Non-pigmented ciliary epithelial cell (primary cell): ENCODE results near the gene SH2D2A.

ENCODE experiments used
- DNase-seq: peaks from one replicate; pipeline ENCODE4 v3.0.0-alpha.2; 2010; ENCODE audit warnings: low read depth

SH2D2A gene

DNA sequence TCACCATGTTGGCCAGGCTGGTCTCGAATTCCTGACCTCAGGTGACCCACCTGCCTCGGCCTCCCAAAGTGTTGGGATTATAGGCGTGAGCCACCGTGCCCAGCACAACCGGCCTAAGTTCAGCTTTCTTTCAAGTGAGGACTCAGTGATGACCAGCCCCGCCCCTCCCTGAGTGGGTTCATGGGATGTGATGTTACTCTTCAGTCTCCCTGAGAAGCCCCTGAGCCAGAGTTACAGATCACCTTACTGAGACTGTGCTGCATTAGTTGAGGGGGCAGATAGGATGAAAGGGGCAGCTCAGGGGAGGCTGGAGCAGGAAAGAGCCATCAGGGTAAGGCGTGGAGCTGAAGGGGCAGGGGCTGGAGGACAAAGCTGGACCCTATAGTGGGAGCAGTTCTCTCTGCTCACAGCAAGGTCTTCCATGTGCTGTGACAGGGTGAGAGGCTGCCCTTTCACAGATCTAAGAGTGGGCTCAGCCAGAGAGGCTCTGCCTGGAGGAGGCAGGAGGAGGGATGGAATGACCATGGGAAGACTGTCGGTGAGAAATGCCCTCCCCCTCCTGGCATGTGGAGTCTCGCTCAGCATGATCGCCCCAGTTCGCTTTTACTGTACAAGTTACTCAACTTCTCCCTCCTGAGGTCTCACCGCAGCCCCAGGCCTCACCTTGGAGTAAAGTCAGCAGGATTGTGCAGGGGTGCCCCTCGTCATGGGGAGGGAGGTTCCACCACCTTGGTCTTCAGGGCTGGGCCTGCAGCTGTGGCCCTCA, 13.4 kb downstream of the SH2D2A start:
- no peak for DNase-seq

- DNase-seq: no peak
Measured at GRCh38 chr1:156802421-156802935, 14.2 kb downstream of the SH2D2A start.

GRCh38 chr1:156801409-156802121, 15.1 kb downstream of the SH2D2A start:
- no peak for DNase-seq

GRCh38 chr1:156797212-156797871, 19.3 kb downstream of the SH2D2A start:
- DNase-seq: no peak

DNA sequence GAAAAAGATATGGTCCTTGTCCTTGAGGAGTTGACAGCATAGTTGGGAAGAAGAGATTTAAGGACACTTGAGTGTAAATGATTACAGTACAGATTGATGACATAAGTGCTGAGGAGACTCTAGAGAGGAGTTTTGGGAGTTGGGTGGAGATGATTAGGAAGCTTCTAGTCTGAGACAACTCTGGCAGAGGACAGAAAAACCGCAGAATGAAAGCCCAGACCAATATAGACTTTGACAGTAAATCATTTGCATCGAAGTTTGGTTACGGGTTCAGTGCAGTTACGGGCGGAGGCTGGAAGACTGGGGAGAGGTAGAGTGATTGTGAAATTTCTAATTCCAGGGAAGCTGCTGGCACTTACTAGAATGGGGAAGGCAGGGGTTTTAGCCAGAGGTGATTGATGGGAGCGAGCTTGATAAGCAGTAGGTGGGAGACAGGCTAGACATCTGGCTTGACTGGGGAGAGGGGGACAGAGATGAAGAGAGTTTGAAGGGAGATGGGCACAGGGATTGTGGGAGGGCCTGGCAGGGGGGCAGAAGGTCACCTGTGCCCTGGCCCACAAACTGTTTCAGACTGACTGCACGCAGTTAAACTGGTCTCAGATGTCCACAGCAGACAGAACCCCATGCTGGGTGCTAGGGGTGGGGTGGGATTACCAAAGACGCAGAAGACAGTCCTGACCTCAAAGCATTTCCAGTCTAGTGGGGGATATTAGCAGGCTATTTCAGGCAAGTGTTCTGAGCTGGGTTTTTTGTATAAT, 20.1 kb downstream of the SH2D2A start:
- no peak for DNase-seq

DNA sequence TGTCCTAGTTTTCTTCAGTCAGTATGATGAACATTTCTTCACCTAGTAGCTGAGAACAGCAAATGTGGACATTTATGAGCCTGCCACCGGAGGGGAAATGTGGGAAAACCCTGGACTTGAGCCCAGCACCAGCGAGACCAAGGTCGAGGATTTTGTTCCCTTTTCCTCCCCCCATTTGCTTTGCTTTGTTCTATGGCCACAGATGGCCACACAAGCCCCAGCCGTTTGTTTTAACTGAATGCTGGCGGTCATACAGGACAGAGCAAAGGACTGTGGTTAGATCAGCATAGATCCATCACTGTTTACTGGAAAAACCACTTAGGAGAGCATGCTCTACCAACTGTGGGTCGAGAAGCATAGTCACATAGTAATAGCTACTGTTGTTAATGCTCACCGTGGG, 20.9 kb downstream of the SH2D2A start:
- no peak for DNase-seq

GRCh38 chr1:156795374-156795733, 21.3 kb downstream of the SH2D2A start:
- DNase-seq: no peak

DNA sequence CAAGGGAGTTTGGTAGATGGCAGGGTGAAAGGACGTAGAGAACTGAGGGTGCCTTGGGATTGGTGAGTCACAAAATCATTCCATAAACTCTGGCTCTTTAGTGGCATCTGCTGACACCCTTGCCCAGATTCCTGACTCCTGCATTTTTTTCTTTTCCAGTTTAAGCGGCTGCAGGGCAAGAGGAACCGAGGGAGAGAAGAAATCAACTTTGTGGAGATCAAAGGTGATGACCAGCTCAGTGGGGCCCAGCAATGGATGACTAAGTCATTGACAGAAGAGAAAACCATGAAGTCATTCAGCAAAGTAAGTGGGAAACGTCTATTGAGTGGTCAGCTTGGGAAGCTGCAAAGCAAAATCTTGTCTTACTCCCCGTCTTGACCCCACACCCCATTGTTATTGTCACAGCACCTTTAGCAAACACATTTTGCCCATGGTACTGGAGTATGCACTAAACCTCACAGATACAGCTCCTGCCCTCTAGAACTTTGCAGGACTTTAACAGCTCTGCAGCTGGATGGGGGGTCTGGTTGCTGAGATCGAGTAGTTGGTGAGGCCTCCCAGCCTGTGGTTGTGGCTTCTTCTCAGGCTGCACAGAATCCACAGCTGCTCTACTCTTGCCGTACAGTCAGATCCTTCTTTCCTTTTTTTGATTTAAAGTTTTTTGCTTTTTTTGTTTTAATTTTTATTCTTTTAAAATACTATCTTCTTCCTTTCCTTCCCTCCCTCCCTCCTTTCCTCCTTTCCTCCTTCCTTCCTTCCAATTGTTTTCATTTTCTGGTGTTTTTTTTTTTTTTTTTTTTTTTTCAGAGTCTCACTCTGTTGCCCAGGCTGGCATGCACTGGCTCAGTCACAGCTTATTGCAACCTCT, 21.9 kb downstream of the SH2D2A start:
- DNase-seq: no peak

DNA sequence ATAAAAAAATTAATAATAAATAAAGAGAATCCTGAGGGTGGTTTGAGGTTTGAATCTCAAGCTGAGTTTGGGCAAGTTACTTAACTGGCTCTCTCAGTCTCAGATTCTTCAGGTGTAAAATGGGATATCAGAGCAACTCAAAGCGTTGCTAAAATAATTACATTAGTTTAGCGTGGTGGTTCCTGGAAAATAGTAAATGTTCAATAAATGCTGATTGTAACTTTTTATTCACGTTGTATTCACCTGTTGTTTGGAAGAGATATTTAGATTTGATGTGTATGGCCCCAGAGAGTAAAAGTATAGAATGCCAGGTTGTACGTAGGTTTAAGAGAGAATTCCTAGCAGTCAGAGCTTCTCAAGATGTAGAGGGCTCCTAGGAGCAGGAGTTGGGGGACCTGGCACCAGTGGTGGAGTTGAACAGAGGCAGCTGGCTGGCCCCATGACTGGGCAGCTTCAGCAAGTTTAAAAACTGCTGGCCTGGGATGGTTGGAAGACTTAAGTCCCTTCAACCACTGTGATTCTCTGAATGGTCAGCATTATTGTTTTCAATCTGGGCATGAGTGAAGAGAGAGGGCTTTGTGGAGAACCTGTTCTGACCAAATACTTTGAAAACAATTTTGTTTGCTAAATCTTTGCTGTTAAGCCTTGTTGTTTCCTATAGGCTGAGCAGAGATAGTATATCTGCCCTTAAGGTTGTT, 26.9 kb downstream of the SH2D2A start:
- no peak for DNase-seq

DNA sequence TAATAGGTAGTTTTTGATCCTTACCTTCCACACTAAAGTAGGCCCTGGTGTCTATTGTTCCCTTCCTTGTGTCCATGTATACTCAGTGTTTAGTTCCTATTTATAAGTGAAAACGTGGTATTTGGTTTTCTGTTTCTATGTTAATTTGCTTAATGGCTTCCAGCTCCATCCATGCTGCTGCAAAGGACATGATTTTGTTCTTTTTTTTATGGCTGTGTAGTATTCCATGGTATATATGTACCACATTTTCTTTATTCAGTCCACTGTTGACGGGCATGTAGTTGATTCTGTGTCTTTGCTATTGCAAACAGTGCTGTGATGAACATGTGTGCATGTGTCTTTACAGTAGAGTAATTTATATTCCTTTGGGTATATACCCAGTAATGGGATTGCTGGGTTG, 28.5 kb downstream of the SH2D2A start:
- no peak for DNase-seq

GRCh38 chr1:156786640-156787039, 30.0 kb downstream of the SH2D2A start:
- no peak for DNase-seq

DNA sequence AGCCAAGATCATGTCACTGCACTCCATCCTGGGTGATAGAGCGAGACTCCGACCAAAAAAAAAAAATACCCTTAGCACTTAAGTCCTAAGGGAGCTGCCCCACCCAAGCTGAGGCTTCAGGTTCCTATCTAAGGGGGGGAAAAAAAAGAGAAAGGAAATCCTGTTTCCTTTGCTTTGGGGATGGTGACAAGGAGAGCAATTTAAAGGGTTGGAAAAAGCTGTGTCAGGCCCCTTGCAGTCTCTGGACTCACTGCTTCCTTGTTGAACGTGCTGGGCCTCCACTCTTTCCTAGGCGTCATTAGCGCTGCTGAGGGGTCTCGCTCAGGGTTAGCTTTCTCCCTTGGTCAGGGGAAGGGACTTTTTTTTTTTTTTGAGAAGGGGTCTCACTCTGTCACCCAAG, 31.2 kb downstream of the SH2D2A start:
- no peak for DNase-seq

DNA sequence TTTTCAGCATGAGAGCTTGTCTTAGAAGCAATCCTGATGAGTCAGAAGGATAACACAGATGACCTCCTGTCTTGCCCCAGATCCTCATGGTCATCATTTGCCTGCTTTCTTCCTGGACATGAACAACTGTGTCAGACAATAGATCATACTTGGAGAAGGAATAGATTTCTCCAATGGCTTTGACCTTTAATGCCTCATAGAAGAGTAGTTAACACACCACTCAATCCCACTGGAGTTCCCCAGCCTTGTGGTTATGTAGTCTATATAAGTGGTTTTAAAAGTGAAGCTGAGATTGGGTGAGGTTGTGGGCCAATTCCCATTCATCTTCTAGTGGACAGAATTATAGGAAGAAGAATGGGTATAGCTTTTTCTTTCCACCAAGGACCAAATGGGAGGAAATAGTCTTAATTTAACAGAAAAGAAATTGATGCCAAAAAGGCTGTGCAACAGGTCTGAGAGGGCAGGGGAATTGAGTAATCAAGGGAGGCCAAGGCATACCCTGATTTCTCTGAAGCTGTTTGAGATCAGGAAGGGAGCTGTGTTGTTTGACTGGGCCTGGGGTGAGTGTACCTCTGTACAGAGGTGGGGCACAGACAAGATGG, 35.0 kb downstream of the SH2D2A start:
- DNase-seq: no peak

DNA sequence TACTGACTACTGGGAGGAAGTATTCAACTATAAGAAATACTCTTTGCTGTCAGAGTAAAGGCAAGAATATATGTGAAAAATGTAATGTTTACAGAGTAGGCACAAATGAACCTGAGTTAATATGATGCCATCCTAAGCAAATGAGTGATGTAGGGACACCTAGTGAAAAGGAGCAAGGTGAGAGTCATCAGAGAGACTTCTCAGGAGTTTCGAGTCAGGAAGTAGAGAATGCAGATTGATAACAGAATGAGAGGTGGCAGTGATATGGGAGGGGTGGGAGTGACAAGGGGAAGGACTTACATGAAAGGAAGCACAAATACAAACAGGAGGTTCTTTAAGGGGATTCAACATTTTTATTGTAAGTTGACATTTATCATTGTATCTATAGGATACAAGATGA, 39.1 kb downstream of the SH2D2A start:
- no peak for DNase-seq

- DNase-seq: no peak
Measured at GRCh38 chr1:156776942-156777341, 39.7 kb downstream of the SH2D2A start.

DNA sequence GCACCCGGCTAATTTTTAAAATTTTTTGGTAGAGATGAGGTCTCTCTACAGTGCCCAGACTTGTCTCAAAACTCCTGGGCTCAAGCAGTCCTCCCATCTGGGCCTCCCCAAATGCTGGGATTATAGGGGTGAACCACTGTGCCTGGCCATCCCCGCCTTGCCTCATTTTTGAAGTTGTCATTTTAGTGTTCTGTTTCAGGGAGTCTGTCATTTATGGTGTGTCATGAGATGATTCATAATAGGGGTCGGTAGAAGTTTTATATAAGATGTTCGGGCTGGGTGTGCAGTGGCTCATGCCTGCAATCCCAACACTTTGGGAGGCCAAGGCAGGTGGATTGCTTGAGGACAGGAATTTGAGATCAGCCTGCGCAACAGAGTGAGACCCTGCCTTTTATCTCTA, 40.8 kb downstream of the SH2D2A start:
- no peak for DNase-seq

- DNase-seq: no peak
Measured at GRCh38 chr1:156773607-156774006, 43.0 kb downstream of the SH2D2A start.

GRCh38 chr1:156772728-156773497, 43.7 kb downstream of the SH2D2A start:
- DNase-seq: no peak

- DNase-seq: no peak
Measured at GRCh38 chr1:156772222-156772621, 44.4 kb downstream of the SH2D2A start.
